ENCODE data around the gene MTCL1.

DNA sequence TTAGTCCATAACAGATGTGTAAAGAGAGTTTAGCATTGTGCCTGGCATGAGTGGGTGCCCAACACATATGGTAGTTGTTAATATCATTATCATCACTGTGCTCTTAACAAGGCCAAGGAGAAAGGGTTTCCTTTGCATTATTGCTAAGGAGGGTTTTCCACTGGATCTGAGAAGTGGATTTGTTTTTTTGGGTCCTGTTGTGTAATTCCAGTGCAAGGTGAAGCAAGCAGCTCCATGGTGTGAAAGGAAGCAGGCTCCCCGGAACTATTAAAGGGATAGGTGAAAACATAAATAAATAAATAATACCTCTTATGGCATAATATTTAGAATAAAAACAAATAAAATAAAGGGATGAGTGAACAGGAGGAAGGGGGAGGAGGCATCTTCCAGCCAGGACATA is 65.3 kb downstream of the MTCL1 start:
- TF ChIP-seq, protein P1, sequence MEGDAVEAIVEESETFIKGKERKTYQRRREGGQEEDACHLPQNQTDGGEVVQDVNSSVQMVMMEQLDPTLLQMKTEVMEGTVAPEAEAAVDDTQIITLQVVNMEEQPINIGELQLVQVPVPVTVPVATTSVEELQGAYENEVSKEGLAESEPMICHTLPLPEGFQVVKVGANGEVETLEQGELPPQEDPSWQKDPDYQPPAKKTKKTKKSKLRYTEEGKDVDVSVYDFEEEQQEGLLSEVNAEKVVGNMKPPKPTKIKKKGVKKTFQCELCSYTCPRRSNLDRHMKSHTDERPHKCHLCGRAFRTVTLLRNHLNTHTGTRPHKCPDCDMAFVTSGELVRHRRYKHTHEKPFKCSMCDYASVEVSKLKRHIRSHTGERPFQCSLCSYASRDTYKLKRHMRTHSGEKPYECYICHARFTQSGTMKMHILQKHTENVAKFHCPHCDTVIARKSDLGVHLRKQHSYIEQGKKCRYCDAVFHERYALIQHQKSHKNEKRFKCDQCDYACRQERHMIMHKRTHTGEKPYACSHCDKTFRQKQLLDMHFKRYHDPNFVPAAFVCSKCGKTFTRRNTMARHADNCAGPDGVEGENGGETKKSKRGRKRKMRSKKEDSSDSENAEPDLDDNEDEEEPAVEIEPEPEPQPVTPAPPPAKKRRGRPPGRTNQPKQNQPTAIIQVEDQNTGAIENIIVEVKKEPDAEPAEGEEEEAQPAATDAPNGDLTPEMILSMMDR (IDR thresholded peaks at IDR 0.05; ENCODE audit: low read length): no peak
- no peak for TF ChIP-seq EZH2 (IDR thresholded peaks at IDR 0.05; ENCODE audit: borderline replicate concordance, low read length)
